A172 (cell line): ENCODE results near the gene TXNIP. TPM values are rescaled to one million over a fixed set of nuclear protein-coding genes. Genes with fewer than 3 reads are reported as not detected.
"Not testable (repeated sequence)": the region's sequence is repeated elsewhere in the genome, so short reads cannot be mapped to it uniquely, and the experiment has no call there.

Experiments used
- DNase-seq: peaks from one replicate; pipeline ENCODE4 v3.0.0-alpha.2; 2015; ENCODE audit warnings: low spot score
- total RNA-seq: library from RNA; depleted of rRNA; stranded (reverse); fragments of >200 nt; shearing (Covaris generic); gene quantifications from 2 replicates; pipeline ENCODE4 v1.2.3, GENCODE V29; 2014; rRNA removed

The TXNIP gene
- 14.1 and 14.4 TPM in 2 replicates for total RNA-seq

GRCh38 chr1:145996433-145997015 lies at the start of gene TXNIP:
TXNIP (minus strand) TSS chr1:145996579; CDS start chr1:145996266, 313 bp downstream.
- peak; percentile 94 for DNase-seq

- peak; percentile 42 for DNase-seq
Observed at GRCh38 chr1:146039844-146040194, 43.4 kb upstream of the TXNIP start.

- peak; percentile 95 for DNase-seq
Observed at GRCh38 chr1:146036965-146037646, 40.7 kb upstream of the TXNIP start.

GRCh38 chr1:146036241-146036964 lies 40.0 kb upstream of the TXNIP start:
- peak; percentile 26 for DNase-seq

GRCh38 chr1:146035048-146035423 lies 38.7 kb upstream of the TXNIP start:
- DNase-seq = peak; percentile 63

- DNase-seq = peak; percentile 63
Observed at GRCh38 chr1:146032631-146033219, 36.3 kb upstream of the TXNIP start.

- no peak for DNase-seq
Observed at GRCh38 chr1:146031476-146031875, 35.1 kb upstream of the TXNIP start.

- DNase-seq = no peak
Observed at GRCh38 chr1:146029117-146029516, 32.7 kb upstream of the TXNIP start.

- not testable (repeated sequence) for DNase-seq
Observed at GRCh38 chr1:146026650-146027049, 30.3 kb upstream of the TXNIP start.

GRCh38 chr1:146025787-146026495 lies 29.6 kb upstream of the TXNIP start:
- DNase-seq = peak; percentile 27

GRCh38 chr1:146022403-146023127 lies 26.2 kb upstream of the TXNIP start:
- no peak for DNase-seq

GRCh38 chr1:146021622-146022402 lies 25.4 kb upstream of the TXNIP start, which contains the start of gene HJV:
HJV (minus strand) TSS chr1:146021735; CDS start chr1:146020231, 1,504 bp downstream.
- DNase-seq = no peak

- no peak for DNase-seq
Observed at GRCh38 chr1:146021050-146021445, 24.7 kb upstream of the TXNIP start.

GRCh38 chr1:146020058-146021049 lies 24.0 kb upstream of the TXNIP start:
- no peak for DNase-seq

GRCh38 chr1:146019231-146020057 lies 23.1 kb upstream of the TXNIP start:
- DNase-seq = no peak

- DNase-seq = no peak
Observed at GRCh38 chr1:146016891-146017290, 20.5 kb upstream of the TXNIP start.

GRCh38 chr1:146013559-146013922 lies 17.2 kb upstream of the TXNIP start:
- no peak for DNase-seq
